Erythroblast (primary cell): ENCODE data around the gene AOC1.

Experiments
- GATA1 ChIP-seq: IDR thresholded peaks from 2 replicates; pipeline ENCODE4 v1.6.1; 2011; ENCODE audit warnings: low read depth, mild to moderate bottlenecking, control low read depth, low read length, moderate library complexity
- POLR2A ChIP-seq: IDR thresholded peaks from 2 replicates; pipeline ENCODE4 v1.6.1; 2011; ENCODE audit warnings: mild to moderate bottlenecking, low read length

DNA sequence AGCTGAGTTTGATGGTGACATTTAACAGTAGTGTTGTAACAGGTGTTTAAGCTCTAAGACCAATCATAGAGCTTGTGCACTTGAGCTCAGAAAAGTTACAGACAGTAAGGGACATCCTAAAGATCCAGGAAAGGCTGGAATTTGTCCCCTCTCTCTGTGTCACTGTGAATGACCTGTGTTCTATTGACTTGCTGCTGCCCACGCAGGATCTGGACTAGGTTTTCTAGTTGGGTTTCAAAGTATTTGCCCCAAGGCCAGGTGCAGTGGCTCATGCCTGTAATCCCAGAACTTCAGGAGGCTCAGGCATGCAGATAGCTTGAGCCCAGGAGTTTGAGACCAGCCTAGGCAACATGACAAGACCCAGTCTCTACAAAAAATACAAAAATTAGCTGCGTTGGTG lies 17.1 kb downstream of the AOC1 start:
- TF ChIP-seq POLR2A (no peak), GATA1 (no peak)
